HL-60/S4 treated with retinoic acid at 250 ng/mL for 4 days and 3 days (cell line): ENCODE data around the gene MED6.

Experiments used
- in situ Hi-C: fragments of 300-500 bp; cut with MboI; formaldehyde crosslinking; loops from 2 replicates; pipeline ENCODE4 v1.7.0; 2022; ENCODE audit warnings: low sequenced_read_pairs

MED6 gene, protein sequence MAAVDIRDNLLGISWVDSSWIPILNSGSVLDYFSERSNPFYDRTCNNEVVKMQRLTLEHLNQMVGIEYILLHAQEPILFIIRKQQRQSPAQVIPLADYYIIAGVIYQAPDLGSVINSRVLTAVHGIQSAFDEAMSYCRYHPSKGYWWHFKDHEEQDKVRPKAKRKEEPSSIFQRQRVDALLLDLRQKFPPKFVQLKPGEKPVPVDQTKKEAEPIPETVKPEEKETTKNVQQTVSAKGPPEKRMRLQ

GRCh38 chr14:70600382-70601157 is at the start of gene MED6:
TSS of gene MED6 (minus strand) at chr14:70600655. CDS start at chr14:70600637, 18 bp downstream.
- in situ Hi-C loops = loop anchor here (25.0 kb wide), 2 partner anchors 112 to 362 kb away; no protein-coding TSS in a partner anchor

GRCh38 chr14:70649803-70650202 is 49.3 kb upstream of the MED6 start:
- in situ Hi-C loops = no loop called here

DNA sequence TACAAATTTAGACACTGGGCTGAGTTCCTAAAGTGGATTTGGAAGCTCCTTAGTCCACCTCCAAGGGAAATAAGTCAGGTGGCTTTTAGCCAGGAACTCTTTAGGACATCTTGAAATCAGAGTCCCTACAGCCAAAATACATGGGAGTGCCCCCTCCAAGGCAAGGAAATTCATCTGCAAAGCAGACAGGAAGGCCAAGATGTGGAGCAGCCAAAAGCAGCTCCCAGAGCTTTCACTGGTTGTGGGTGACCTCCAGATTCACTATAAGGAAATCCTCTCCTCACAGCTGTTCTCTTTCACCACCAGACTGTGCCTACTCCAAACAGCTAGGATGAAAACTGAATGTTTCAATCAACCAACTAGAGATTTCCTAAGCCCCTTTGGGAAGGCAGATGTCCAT is 47.9 kb upstream of the MED6 start:
- in situ Hi-C loops = no loop called here

DNA sequence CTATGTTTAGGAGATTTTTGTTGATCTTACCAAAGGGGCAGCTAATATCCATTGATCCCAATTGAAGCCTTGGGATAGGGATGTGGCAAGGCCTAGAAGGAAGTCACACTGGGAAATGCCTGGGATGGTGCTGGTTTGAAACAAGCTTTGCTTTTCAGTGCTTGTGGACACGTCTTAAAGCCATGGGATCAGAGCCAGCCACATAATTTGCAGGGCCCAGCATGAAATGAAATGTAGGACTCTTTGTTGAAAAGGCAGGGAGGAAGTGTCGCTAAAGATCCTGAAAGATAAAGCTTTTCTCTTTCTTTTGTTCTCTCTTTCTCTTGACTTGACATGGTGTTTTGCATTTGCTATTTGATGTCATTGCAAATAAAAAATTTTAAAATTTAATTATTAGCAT is 46.2 kb upstream of the MED6 start:
- in situ Hi-C loops = no loop called here

GRCh38 chr14:70645892-70646291 is 45.4 kb upstream of the MED6 start:
- in situ Hi-C loops = no loop called here

GRCh38 chr14:70643967-70644366 is 43.5 kb upstream of the MED6 start:
- in situ Hi-C loops = no loop called here

- in situ Hi-C loops = no loop called here
Observed at GRCh38 chr14:70642303-70643235, 42.1 kb upstream of the MED6 start.

- in situ Hi-C loops = no loop called here
Observed at GRCh38 chr14:70641548-70642302, 41.3 kb upstream of the MED6 start, which contains the start of gene TTC9. TSS of gene TTC9 (plus strand) at chr14:70641916. CDS start at chr14:70642130, 214 bp downstream.

GRCh38 chr14:70640938-70641547 is 40.6 kb upstream of the MED6 start:
- in situ Hi-C loops = no loop called here

DNA sequence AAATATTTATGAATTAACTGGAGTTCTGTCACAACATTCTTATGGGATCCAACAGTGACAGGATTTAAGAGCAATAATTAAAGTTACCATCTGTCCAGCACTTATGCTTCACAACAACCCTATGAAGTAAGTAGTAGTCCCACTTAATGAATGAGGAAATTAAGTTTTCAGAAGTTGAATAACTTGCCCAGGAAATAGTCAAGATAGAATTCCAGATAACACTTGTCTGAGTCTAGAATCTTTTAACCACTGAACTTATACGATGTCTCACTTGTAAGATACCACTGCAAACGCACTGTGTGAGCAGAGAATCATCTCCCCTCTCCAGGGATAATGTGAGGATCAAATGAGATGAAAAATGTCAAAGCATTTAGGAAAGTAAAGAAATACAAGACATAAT is 38.0 kb upstream of the MED6 start:
- in situ Hi-C loops = no loop called here

DNA sequence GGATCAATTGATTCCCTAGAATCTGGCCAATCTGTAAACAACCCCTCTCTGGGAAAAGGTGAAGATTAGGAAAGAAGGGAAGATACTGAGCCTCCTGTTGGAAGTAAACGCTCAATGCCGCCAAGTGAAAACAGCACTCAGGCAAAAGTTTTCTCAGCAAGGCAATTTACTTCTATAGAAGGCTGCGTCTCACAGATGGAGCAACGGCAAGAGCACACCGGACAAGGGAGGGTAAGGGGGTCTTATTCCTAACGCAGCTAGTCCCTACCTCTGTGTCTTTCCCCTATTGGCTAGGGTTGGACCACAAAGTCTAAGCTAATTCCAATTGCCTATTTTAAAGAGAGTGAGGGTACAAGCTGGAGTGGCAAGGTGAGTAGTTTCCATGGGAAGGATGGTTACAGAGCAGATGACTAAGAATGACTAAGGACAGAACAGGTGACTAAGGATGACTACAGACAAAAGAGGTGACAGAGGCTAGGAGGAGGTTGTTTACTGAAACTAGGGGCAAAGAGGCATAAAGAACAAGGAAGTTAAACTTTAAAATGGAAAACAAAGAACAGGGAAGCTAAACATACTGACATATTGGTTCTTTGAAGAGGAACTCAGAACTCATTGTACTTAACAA is 35.6 kb upstream of the MED6 start:
- in situ Hi-C loops = no loop called here

DNA sequence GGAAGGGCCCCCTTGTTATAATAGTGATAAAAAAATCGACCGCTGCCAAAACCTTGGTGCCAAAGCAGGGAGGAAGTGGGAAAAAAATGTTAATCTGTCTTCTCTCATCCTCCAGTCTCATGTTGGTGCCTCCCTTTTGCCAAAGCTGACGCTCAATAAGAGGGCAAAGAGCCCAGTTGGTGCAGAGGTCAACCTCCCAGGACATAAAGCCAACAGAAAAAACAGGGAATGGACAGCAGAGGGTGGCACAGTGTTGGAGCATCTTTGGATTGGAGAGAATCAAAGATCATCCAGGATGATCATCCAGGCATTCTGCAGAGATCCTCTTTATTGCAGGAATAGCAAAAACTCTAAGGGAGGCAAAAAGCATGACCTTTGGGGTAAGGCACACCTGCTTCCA is 31.5 kb upstream of the MED6 start:
- in situ Hi-C loops = no loop called here

- in situ Hi-C loops = loop anchor here (25.0 kb wide), 2 partner anchors 87 to 337 kb away; no protein-coding TSS in a partner anchor
Observed at GRCh38 chr14:70624972-70625371, 24.5 kb upstream of the MED6 start.

- in situ Hi-C loops = loop anchor here (25.0 kb wide), 2 partner anchors 90 to 340 kb away; no protein-coding TSS in a partner anchor
Observed at GRCh38 chr14:70622111-70622712, 21.8 kb upstream of the MED6 start.

GRCh38 chr14:70619708-70620107 is 19.3 kb upstream of the MED6 start:
- in situ Hi-C loops = loop anchor here (25.0 kb wide), 2 partner anchors 93 to 343 kb away; no protein-coding TSS in a partner anchor

DNA sequence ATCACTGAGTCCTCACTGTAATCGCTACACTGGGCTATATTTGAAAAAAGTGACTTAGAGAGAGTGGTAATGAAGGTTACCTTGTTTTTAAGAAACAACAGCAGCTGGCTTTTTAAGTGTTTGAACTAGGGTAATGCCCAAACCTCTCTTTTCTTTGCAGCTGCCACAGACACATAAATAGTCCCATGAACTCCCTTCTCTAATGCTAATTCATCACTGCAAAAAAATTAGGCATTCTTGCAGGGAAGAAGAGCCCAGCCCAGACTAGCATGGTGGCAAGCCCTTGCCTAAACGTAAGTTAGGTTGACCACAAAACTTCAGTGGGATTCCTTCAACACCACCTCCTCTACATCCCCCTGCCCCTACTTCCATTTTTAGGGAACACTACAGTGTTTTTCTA is 17.9 kb upstream of the MED6 start:
- in situ Hi-C loops = loop anchor here (25.0 kb wide), 2 partner anchors 94 to 344 kb away; no protein-coding TSS in a partner anchor

- in situ Hi-C loops = loop anchor here (25.0 kb wide), 2 partner anchors 96 to 346 kb away; no protein-coding TSS in a partner anchor
Observed at GRCh38 chr14:70616646-70617045, 16.2 kb upstream of the MED6 start.

GRCh38 chr14:70611216-70611615 is 10.8 kb upstream of the MED6 start:
- in situ Hi-C loops = loop anchor here (25.0 kb wide), 2 partner anchors 101 to 351 kb away; no protein-coding TSS in a partner anchor

- in situ Hi-C loops = loop anchor here (25.0 kb wide), 2 partner anchors 110 to 360 kb away; no protein-coding TSS in a partner anchor
Observed at GRCh38 chr14:70602254-70602653, 1.8 kb upstream of the MED6 start.
